ENCODE results near the gene TMEM94. TPM values are rescaled to one million over a fixed set of nuclear protein-coding genes. Genes with fewer than 3 reads are reported as not detected.

TMEM94 gene
- total and polyA plus RNA-seq, 2 of the 8 experiments (the other 6 are each of a cell fraction or from before 2014, with no cell fraction given) = 54.8 to 69.9 TPM

DNA sequence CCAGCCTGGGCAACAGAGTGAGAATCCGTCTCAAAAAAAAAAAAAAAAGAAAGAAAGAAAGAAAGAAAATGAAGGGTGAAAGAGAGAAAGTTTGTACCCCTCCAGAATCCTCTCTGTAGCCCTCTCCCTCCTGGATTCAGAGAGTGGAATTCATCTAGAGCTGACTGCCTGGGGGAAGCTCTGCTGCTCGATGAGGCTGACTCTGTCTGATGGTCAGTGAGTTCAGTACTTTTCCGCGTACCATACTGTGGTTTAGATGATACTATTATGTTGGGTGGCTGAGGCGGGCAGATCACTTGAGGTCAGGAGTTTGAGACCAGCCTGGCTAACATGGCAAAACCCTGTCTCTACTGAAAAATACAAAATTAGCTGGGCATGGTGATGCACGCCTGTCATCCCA lies 14.8 kb downstream of the TMEM94 start:
- Histone ChIP-seq H3K4me3 (ENCODE audit: extremely low read depth in 1 of 4, insufficient read depth in 2 of 4, low read depth in 3 of 4, low read length in 4 of 4) (no peak overlapping the region), H4K8ac (ENCODE audit: extremely low read depth, insufficient read depth, low read length) (no peak overlapping the region), H2BK15ac (ENCODE audit: low read length) (no peak overlapping the region), H3K27ac (ENCODE audit: low read depth, low read length) (no peak overlapping the region), H3K9ac (replicated peaks in 1 of 4; ENCODE audit: extremely low read depth in 1 of 4, low read depth in 3 of 4, low read length in 3 of 4) (no peak overlapping the region), H3K18ac (ENCODE audit: extremely low read depth, low read length) (no peak overlapping the region), H3K27me3 (replicated peaks in 1 of 4; ENCODE audit: control insufficient read depth in 3 of 4, extremely low read depth in 1 of 4, insufficient read depth in 3 of 4, low read length in 3 of 4) (no peaks in the 10 kb centered on the region), H3K4me2 (ENCODE audit: insufficient read depth in 1 of 2, low read depth in 2 of 2, low read length in 2 of 2) (no peak overlapping the region), H2AK5ac (ENCODE audit: low read depth, low read length) (no peak overlapping the region), H3K23ac (ENCODE audit: insufficient read length) (no peak overlapping the region), H3K4me1 (replicated peaks in 1 of 4; ENCODE audit: control insufficient read depth in 3 of 4, insufficient read depth in 4 of 4, low read length in 3 of 4) (no peaks in the 10 kb centered on the region), H3K23me2 (ENCODE audit: low read depth, low read length) (no peaks in the 10 kb centered on the region), H2AFZ (ENCODE audit: low read length) (no peak overlapping the region), H3K56ac (replicated peaks; ENCODE audit: insufficient read length, low read depth, low read length) (no peak overlapping the region), H3K79me1 (ENCODE audit: low read depth, low read length) (peaks cover 4% of the 10 kb centered on the region; the same call in 1 of the 2 replicates), H3K79me2 (ENCODE audit: control insufficient read depth in 1 of 2, insufficient read depth in 2 of 2, low read length in 2 of 2) (peaks cover 0 to under 1% of the 10 kb centered on the region in 2 experiments; a peak in 1 of 4 replicates), H4K5ac (ENCODE audit: insufficient read length, low read depth, low read length) (no peak overlapping the region), H3K9me3 (ENCODE audit: insufficient read depth in 2 of 2, low read depth in 1 of 2, low read length in 1 of 2) (no peaks in the 10 kb centered on the region), H3K4ac (replicated peaks; ENCODE audit: insufficient read length, low read depth, low read length) (no peak overlapping the region), H2BK120ac (replicated peaks; ENCODE audit: low read depth, low read length) (no peak overlapping the region), H3K36me3 (ENCODE audit: control insufficient read depth in 2 of 4, insufficient read depth in 4 of 4, low read length in 3 of 4) (peaks cover 0 to 10% (median 4%) of the 10 kb centered on the region in 4 experiments; a peak in 5 of 8 replicates), H2BK5ac (ENCODE audit: low read depth, low read length) (no peak overlapping the region), H2BK12ac (ENCODE audit: low read depth, low read length) (no peak overlapping the region), H2BK20ac (ENCODE audit: low read length) (no peak overlapping the region), H3K14ac (ENCODE audit: insufficient read length) (no peak overlapping the region), H4K91ac (replicated peaks; ENCODE audit: insufficient read length, low read length) (no peak overlapping the region), H4K20me1 (replicated peaks in 1 of 2; ENCODE audit: control insufficient read depth in 1 of 2, insufficient read depth in 2 of 2, low read length in 2 of 2) (peaks cover 0 to 2% of the 10 kb centered on the region in 2 experiments)
- FAIRE-seq = no peak
- POLR2A ChIA-PET (ENCODE audit: partially characterized antibody) = interaction anchor here (0.7 kb wide), 1 partner anchor 304 kb away, joined by 4 read pairs; no protein-coding TSS in a partner anchor
- WGBS, 2 experiments (ENCODE audit: extremely low coverage in 1 of 2, insufficient coverage in 1 of 2, insufficient read length in 1 of 2, insufficient replicate concordance in 2 of 2, low coverage in 1 of 2, low lambda C conversion rate in 2 of 2, missing lambda C conversion rate in 1 of 2) = 92% methylated on average over 5 of the region's 6 CpGs; no CpG with 5 or more reads in 1 of the 2 experiments
- CTCF ChIA-PET (ENCODE audit: partially characterized antibody) = interaction anchor here (0.7 to 2.1 kb wide), 2 partner anchors 32 to 52 kb away, joined by 3 to 6 read pairs; no protein-coding TSS in a partner anchor
- DNase-seq (ENCODE audit: low read depth in 1 of 2, low spot score in 2 of 2) = no peak

Measured in H1 (cell line).